Measurements from ENCODE around the gene HOXA7. TPM values are rescaled to one million over a fixed set of nuclear protein-coding genes. Genes with fewer than 3 reads are reported as not detected.

The HOXA7 gene
- total and polyA plus RNA-seq, 2 experiments from 2014 or later: 0.83 TPM; not detected in 1

GRCh38 chr7:27152816-27153442 is 3.5 kb downstream of the HOXA7 start:
- Histone ChIP-seq H3K27ac (no peak overlapping the region), H3K9me3 (ENCODE audit: low read depth) (no peaks in the 10 kb centered on the region), H3K4me1 (ENCODE audit: insufficient read depth) (peaks cover 13% of the 10 kb centered on the region), H3K4me2 (peak overlapping the region; percentile 89), H3K4me3 (no peak overlapping the region), H4K20me1 (ENCODE audit: insufficient read depth, poor library complexity, severe bottlenecking) (no peaks in the 10 kb centered on the region), H3K27me3 (peaks cover 96% of the 10 kb centered on the region), H3K79me2 (no peaks in the 10 kb centered on the region), H3K36me3 (replicated peaks; ENCODE audit: insufficient read depth, low read depth) (no peaks in the 10 kb centered on the region), H3K9me2 (replicated peaks; ENCODE audit: insufficient read depth) (no peaks in the 10 kb centered on the region), H2AFZ (no peak overlapping the region)
- DNase-seq (ENCODE audit: low spot score): no peak
- 32% methylated on average over 21 of the region's 22 CpGs for WGBS (ENCODE audit: low lambda C conversion rate, missing lambda C conversion rate)
- TF ChIP-seq EZH2phosphoT487 (IDR thresholded peaks at IDR 0.05; ENCODE audit: low read depth, severe bottlenecking, unreplicated experiment) (no peak), CTCF (IDR thresholded peaks at IDR 0.05; ENCODE audit: poor library complexity) (no peak), EZH2 (IDR thresholded peaks at IDR 0.05; ENCODE audit: borderline replicate concordance) (no peak)

- Histone ChIP-seq H2AFZ (peak within 1 kb of the TSS; percentile 18), H3K4me3 (peak within 1 kb of the TSS; percentile 18), H4K20me1 (ENCODE audit: insufficient read depth, poor library complexity, severe bottlenecking) (no peaks in the 10 kb centered on the region), H3K9me2 (replicated peaks; ENCODE audit: insufficient read depth) (no peaks in the 10 kb centered on the region), H3K4me1 (ENCODE audit: insufficient read depth) (peaks cover 13% of the 10 kb centered on the region), H3K27ac (no peak within 1 kb of the TSS), H3K27me3 (peaks cover 95% of the 10 kb centered on the region), H3K4me2 (peak within 1 kb of the TSS; percentile 89), H3K36me3 (replicated peaks; ENCODE audit: insufficient read depth, low read depth) (no peaks in the 10 kb centered on the region), H3K79me2 (no peaks in the 10 kb centered on the region), H3K9me3 (ENCODE audit: low read depth) (no peaks in the 10 kb centered on the region)
- WGBS (ENCODE audit: low lambda C conversion rate, missing lambda C conversion rate): 13% methylated on average over 50 of the region's 53 CpGs
- DNase-seq (ENCODE audit: low spot score): no peak
- TF ChIP-seq EZH2 (IDR thresholded peaks at IDR 0.05; ENCODE audit: borderline replicate concordance) (peak; percentile 67), EZH2phosphoT487 (IDR thresholded peaks at IDR 0.05; ENCODE audit: low read depth, severe bottlenecking, unreplicated experiment) (no peak), CTCF (IDR thresholded peaks at IDR 0.05; ENCODE audit: poor library complexity) (no peak)
Measured at GRCh38 chr7:27151931-27152815, 4.3 kb downstream of the HOXA7 start, which contains the start of gene HOXA3. HOXA3 (minus strand) TSS chr7:27152583; CDS start chr7:27110640, 41,943 bp downstream.

GRCh38 chr7:27151341-27151930 is 5.0 kb downstream of the HOXA7 start:
- Histone ChIP-seq H4K20me1 (ENCODE audit: insufficient read depth, poor library complexity, severe bottlenecking) (no peaks in the 10 kb centered on the region), H3K4me2 (peak overlapping the region; percentile 89), H3K79me2 (no peaks in the 10 kb centered on the region), H3K27me3 (peaks cover 95% of the 10 kb centered on the region), H3K36me3 (replicated peaks; ENCODE audit: insufficient read depth, low read depth) (no peaks in the 10 kb centered on the region), H3K4me1 (ENCODE audit: insufficient read depth) (peaks cover 13% of the 10 kb centered on the region), H2AFZ (no peak overlapping the region), H3K27ac (no peak overlapping the region), H3K9me3 (ENCODE audit: low read depth) (no peaks in the 10 kb centered on the region), H3K4me3 (peak overlapping the region; percentile 18), H3K9me2 (replicated peaks; ENCODE audit: insufficient read depth) (no peaks in the 10 kb centered on the region)
- no peak for DNase-seq (ENCODE audit: low spot score)
- no peak for TF ChIP-seq EZH2phosphoT487 (IDR thresholded peaks at IDR 0.05; ENCODE audit: low read depth, severe bottlenecking, unreplicated experiment)
- TF ChIP-seq EZH2 (IDR thresholded peaks at IDR 0.05; ENCODE audit: borderline replicate concordance): peak; percentile 33
- 12% methylated on average over 27 of the region's 27 CpGs for WGBS (ENCODE audit: low lambda C conversion rate, missing lambda C conversion rate)
